ENCODE data around the gene DHCR7. TPM values are rescaled to one million over a fixed set of nuclear protein-coding genes. Genes with fewer than 3 reads are reported as not detected.

The DHCR7 gene
- total and polyA plus RNA-seq, 2 donors (not counting 1 experiment from before 2014, with no cell fraction given): 90.8 to 148 TPM

- no peak for TF ChIP-seq EZH2 (IDR thresholded peaks at IDR 0.05; ENCODE audit: low read length, missing control alignments)
- no peak for TF ChIP-seq CTCF (conservative IDR thresholded peaks at IDR 0.05 in 1 of 2, IDR thresholded peaks at IDR 0.05 in 1 of 2; ENCODE audit: low read depth in 1 of 2, low read length in 2 of 2)
- no peaks in the 10 kb centered on the region for H4K20me1 ChIP-seq (ENCODE audit: control insufficient read depth, extremely low read depth, insufficient read depth, low read length)
- H2AFZ ChIP-seq (ENCODE audit: low read length): no peak overlapping the region
- no peak overlapping the region for H3K4me2 ChIP-seq (ENCODE audit: extremely low read depth, insufficient read depth, low read length)
- H3K27me3 ChIP-seq (ENCODE audit: control insufficient read depth, insufficient read depth, low read length): peaks cover under 1% of the 10 kb centered on the region
- H3K79me2 ChIP-seq (ENCODE audit: control insufficient read depth, insufficient read depth, low read length): no peaks in the 10 kb centered on the region
- no peak overlapping the region for H3K9ac ChIP-seq (ENCODE audit: insufficient read depth, low read length)
- no peak overlapping the region for H3K4me3 ChIP-seq (replicated peaks in 1 of 4; ENCODE audit: control extremely low read depth in 1 of 4, insufficient read depth in 1 of 4, low read depth in 3 of 4, low read length in 4 of 4)
- H3K9me3 ChIP-seq (ENCODE audit: control insufficient read depth, insufficient read depth, low read depth, low read length): no peaks in the 10 kb centered on the region
- no peaks in the 10 kb centered on the region for H3K36me3 ChIP-seq (ENCODE audit: control insufficient read depth, insufficient read depth, low read length)
- H3K4me1 ChIP-seq (ENCODE audit: control insufficient read depth, extremely low read depth, insufficient read depth, low read length): no peaks in the 10 kb centered on the region
- H3K27ac ChIP-seq (ENCODE audit: insufficient read depth, low read length): no peak overlapping the region
- DNase-seq (ENCODE audit: low read depth in 2 of 2): no peak
These were observed 50.2 kb downstream of the DHCR7 start for GRCh38 chr11:71397961-71398360.

- no peak overlapping the region for H3K27ac ChIP-seq (ENCODE audit: insufficient read depth, low read length)
- H4K20me1 ChIP-seq (ENCODE audit: control insufficient read depth, extremely low read depth, insufficient read depth, low read length): no peaks in the 10 kb centered on the region
- H3K4me1 ChIP-seq (ENCODE audit: control insufficient read depth, extremely low read depth, insufficient read depth, low read length): no peaks in the 10 kb centered on the region
- H2AFZ ChIP-seq (ENCODE audit: low read length): no peak overlapping the region
- H3K27me3 ChIP-seq (ENCODE audit: control insufficient read depth, insufficient read depth, low read length): peaks cover 4% of the 10 kb centered on the region
- no peak for DNase-seq (ENCODE audit: low read depth in 2 of 2)
- no peak for TF ChIP-seq CTCF (conservative IDR thresholded peaks at IDR 0.05 in 1 of 2, IDR thresholded peaks at IDR 0.05 in 1 of 2; ENCODE audit: low read depth in 1 of 2, low read length in 2 of 2)
- no peak for TF ChIP-seq EZH2 (IDR thresholded peaks at IDR 0.05; ENCODE audit: low read length, missing control alignments)
- H3K9ac ChIP-seq (ENCODE audit: insufficient read depth, low read length): no peak overlapping the region
- H3K4me2 ChIP-seq (ENCODE audit: extremely low read depth, insufficient read depth, low read length): no peak overlapping the region
- no peaks in the 10 kb centered on the region for H3K79me2 ChIP-seq (ENCODE audit: control insufficient read depth, insufficient read depth, low read length)
- H3K9me3 ChIP-seq (ENCODE audit: control insufficient read depth, insufficient read depth, low read depth, low read length): no peaks in the 10 kb centered on the region
- no peaks in the 10 kb centered on the region for H3K36me3 ChIP-seq (ENCODE audit: control insufficient read depth, insufficient read depth, low read length)
- no peak overlapping the region for H3K4me3 ChIP-seq (replicated peaks in 1 of 4; ENCODE audit: control extremely low read depth in 1 of 4, insufficient read depth in 1 of 4, low read depth in 3 of 4, low read length in 4 of 4)
These were observed 50.8 kb downstream of the DHCR7 start for GRCh38 chr11:71397331-71397860.

- Histone ChIP-seq H3K27ac (ENCODE audit: insufficient read depth, low read length) (no peak overlapping the region), H3K4me3 (replicated peaks in 1 of 4; ENCODE audit: control extremely low read depth in 1 of 4, insufficient read depth in 1 of 4, low read depth in 3 of 4, low read length in 4 of 4) (no peak overlapping the region), H3K27me3 (ENCODE audit: control insufficient read depth, insufficient read depth, low read length) (peaks cover 9% of the 10 kb centered on the region), H3K4me1 (ENCODE audit: control insufficient read depth, extremely low read depth, insufficient read depth, low read length) (no peaks in the 10 kb centered on the region), H3K4me2 (ENCODE audit: extremely low read depth, insufficient read depth, low read length) (no peak overlapping the region), H3K9ac (ENCODE audit: insufficient read depth, low read length) (no peak overlapping the region), H3K79me2 (ENCODE audit: control insufficient read depth, insufficient read depth, low read length) (no peaks in the 10 kb centered on the region), H4K20me1 (ENCODE audit: control insufficient read depth, extremely low read depth, insufficient read depth, low read length) (no peaks in the 10 kb centered on the region), H3K36me3 (ENCODE audit: control insufficient read depth, insufficient read depth, low read length) (no peaks in the 10 kb centered on the region), H3K9me3 (ENCODE audit: control insufficient read depth, insufficient read depth, low read depth, low read length) (no peaks in the 10 kb centered on the region), H2AFZ (ENCODE audit: low read length) (no peak overlapping the region)
- TF ChIP-seq CTCF (conservative IDR thresholded peaks at IDR 0.05 in 1 of 2, IDR thresholded peaks at IDR 0.05 in 1 of 2; ENCODE audit: low read depth in 1 of 2, low read length in 2 of 2) (no peak), EZH2 (IDR thresholded peaks at IDR 0.05; ENCODE audit: low read length, missing control alignments) (no peak)
- DNase-seq (ENCODE audit: low read depth in 2 of 2): no peak
These were observed 51.6 kb downstream of the DHCR7 start for GRCh38 chr11:71396548-71397123.

Measured in fibroblast of lung (primary cell).